Measurements from ENCODE around the gene DCANP1.
"Not testable (repeated sequence)": the region's sequence is repeated elsewhere in the genome, so short reads cannot be mapped to it uniquely, and the experiment has no call there.

Gene DCANP1, protein sequence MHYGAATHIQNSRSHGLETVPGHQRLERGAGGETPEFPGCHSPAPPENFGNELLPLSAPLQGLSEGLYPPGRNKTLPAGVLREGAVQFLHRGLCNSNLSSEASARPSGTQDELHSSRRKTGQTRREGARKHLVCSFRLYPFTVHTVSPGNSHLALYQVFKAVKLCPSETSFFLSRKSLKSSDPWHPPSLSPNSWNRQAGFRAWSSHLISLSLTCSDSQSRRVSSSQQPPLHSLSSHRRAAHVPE

DNA sequence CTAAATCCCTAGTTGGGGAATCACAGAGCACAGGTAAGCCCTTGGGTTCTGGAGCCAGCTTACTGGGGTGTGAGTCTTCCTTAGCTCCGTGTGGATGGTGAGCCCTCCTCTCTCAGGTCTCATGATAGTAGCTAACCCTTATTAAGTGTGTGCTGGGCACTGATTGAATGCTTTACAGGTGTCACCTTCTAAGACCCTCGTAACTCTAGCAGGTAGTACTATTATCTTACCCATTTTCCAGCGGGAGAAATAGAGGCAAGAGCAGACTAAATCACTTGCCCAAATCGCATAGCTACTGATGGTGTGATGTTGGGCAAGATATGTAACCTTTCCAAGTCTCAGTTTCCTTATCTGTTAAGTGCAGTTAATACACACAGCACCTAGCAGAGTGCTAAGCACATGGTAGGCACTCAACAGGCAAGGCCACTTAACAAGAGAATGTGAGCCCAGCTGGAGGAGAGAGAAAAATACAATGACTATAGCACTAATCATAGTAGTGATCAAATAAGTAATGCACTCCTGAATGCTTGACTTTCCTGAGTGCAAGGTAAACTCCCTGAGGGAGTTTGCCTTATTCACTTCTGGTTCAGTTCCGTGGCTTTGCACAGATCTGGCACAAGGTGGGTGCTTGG lies at the start of gene DCANP1:
TSS of gene DCANP1 (minus strand) at position 51 of the 632 bp plus-strand sequence. CDS start 240 bp downstream, outside the sequence.
- TF ChIP-seq ZFX (IDR thresholded peaks at IDR 0.05), result no peak
- TF ChIP-seq, protein P1, sequence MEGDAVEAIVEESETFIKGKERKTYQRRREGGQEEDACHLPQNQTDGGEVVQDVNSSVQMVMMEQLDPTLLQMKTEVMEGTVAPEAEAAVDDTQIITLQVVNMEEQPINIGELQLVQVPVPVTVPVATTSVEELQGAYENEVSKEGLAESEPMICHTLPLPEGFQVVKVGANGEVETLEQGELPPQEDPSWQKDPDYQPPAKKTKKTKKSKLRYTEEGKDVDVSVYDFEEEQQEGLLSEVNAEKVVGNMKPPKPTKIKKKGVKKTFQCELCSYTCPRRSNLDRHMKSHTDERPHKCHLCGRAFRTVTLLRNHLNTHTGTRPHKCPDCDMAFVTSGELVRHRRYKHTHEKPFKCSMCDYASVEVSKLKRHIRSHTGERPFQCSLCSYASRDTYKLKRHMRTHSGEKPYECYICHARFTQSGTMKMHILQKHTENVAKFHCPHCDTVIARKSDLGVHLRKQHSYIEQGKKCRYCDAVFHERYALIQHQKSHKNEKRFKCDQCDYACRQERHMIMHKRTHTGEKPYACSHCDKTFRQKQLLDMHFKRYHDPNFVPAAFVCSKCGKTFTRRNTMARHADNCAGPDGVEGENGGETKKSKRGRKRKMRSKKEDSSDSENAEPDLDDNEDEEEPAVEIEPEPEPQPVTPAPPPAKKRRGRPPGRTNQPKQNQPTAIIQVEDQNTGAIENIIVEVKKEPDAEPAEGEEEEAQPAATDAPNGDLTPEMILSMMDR (conservative IDR thresholded peaks at IDR 0.05), result no peak
- no peak within 1 kb of the TSS for H3K27ac ChIP-seq

DNA sequence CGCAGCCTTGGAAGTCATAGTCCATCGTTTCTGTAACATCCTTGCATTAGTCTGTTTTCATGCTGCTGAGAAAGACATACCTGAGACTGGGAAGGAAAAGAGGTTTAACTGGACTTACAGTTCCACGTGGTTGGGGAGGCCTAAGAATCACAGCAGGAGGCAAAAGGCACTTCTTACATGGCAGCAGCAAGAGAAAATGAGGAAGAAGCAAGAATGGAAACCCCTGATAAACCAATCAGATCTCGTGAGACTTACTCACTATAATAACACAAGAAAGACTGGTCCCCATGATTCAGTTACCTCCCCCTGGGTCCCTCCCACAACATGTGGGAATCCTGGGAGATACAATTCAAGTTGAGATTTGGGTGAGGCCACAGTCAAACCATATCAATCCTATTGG lies 48.4 kb upstream of the DCANP1 start:
- H3K27ac ChIP-seq, result not testable (repeated sequence)

DNA sequence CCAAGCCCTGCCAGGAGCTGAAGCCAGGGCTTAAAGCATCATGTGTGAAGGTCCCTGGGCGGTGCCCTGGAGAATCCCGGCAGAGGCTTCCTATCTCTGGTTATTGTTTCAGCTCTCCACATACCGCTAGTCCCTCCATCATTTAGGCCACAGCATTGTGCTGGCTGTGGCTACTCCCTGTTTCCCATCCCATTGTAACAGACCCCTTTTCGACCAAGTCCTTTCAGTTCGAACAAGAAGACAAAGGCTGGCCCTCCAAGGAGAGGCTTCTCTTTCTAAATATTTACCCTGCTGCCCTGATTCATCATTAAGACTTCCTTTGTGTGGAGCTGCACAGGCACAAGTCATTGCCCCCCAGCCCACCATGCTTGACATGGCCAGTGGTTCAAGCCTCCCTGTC lies 47.0 kb upstream of the DCANP1 start:
- no peak overlapping the region for H3K27ac ChIP-seq
- TF ChIP-seq, protein P1 (conservative IDR thresholded peaks at IDR 0.05), result no peak
- TF ChIP-seq ZFX (IDR thresholded peaks at IDR 0.05), result no peak

DNA sequence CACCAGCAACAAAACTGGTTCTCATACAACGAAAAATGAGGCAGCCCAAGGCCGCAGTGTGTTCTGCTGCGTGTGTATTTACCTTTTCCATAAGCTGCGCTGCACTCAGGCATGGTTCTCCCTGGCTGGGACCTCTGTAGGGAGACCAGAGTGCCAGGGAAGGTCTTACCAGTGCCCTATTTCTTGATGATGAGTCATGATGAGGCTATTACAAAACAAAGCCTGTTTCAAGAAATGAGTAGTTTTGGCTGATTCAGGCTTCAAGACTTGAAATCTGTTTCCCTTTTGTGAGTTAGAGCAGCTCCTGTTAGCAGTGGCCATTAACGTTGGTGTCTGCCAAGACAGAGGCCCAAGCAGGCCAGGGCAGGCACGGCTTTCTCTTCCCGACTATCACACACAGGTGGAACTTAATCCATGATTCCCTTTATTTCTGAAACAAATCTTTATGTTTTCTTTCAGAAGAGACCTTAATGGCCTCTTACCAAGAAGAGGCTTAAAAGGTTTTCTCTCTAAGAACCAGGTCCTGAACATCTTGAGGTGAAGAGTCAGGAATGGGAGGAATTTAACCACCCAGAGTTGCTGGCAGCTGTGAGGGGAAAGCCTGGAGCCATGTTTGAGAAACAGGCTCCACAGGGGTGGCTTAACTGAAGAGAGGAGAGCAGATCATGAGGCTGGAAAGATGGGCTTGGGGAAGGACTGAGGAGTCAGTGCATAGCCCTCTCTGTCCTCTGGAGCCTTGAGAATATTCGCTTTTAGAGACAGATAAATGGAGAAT lies 46.4 kb upstream of the DCANP1 start:
- H3K27ac ChIP-seq, result no peak overlapping the region
- TF ChIP-seq, protein P1 (conservative IDR thresholded peaks at IDR 0.05), result no peak

DNA sequence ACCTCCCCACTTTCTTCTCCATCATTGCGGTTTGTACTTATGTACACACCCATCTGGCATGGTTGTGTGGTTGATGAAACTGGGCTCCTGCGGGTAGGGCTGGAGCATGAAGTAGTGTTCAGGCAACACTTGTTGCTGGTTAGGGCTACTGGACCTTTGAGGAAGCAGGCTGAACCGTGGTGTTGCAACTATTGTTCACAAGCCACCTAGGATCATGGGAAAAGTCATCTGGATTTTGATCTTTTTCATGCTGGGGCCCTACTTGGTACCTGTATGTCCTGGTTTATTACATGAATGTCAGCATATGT lies 45.1 kb upstream of the DCANP1 start:
- no peak for TF ChIP-seq ZFX (IDR thresholded peaks at IDR 0.05)
- TF ChIP-seq, protein P1 (conservative IDR thresholded peaks at IDR 0.05), result no peak
- no peak overlapping the region for H3K27ac ChIP-seq

DNA sequence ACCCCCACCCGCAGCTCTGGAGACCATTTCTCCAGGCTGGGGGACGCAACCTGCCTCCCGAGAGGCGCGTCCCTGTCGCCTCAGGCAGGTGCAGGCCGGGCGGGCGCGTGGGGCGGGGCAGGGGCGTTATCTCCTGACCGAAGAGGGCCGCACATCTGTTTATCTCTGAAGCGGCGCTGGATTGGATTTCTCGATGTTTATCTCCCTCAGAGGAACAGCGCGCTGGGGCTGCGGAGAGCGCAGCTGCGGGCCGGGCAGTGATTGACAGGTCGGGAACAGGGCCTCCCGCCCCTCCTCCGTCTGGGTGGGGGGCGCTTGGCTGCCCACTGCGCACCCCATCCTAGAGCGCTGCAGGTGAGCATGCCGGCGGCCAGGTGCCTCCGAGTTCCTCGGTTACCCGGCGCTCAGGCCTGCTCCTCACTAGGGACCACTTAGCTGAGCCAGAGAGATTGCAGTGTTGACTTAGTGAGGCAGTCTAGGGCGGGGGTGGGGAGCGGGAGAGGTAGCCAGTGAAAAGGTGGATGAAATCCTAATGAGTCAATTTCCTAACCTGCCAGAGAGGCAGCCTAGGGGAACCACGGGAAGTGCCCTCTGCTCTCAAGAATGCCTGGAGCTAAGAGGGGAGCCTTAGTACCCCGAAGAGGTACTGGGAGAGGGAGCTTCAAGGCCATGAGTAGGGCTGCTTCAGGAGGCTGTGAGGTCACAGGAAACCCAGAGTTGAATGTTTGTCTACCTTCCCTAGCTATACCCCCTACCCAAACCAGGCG lies 44.6 kb upstream of the DCANP1 start:
- TF ChIP-seq ZFX (IDR thresholded peaks at IDR 0.05), result no peak
- TF ChIP-seq, protein P1 (conservative IDR thresholded peaks at IDR 0.05), result no peak
- no peak overlapping the region for H3K27ac ChIP-seq

DNA sequence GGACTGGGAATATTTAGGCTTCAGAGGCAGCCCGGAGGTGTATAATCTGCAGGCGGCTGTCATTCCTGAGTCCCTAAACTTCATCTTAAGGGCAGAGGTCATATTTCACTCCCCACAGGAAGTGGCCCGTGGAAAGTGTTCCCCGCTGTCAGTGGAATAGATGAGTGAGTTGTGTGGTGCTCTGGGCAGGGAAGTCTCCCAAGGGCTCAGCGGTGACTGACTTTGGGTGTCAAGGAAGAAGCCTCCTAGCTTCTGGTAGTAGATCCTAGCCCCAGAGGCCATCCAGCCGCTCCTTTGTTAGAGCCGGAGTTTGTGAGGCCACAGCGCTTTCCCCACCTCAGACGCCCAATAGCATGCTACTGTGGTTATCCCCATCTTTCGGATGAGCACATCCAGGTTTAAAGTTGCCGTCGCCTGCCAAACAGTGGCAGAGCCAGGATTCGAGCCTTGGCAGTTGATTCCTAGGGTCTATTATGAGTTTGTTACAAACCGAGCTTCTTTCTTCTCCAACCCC lies 43.9 kb upstream of the DCANP1 start:
- H3K27ac ChIP-seq, result no peak overlapping the region
- TF ChIP-seq, protein P1 (conservative IDR thresholded peaks at IDR 0.05), result no peak
- TF ChIP-seq ZFX (IDR thresholded peaks at IDR 0.05), result no peak

Data from C4-2B (cell line).